ENCODE results near the gene LPCAT4.

LPCAT4 gene

GRCh38 chr15:34336991-34337556 is 29.9 kb downstream of the LPCAT4 start:
- DNase-seq: peak; percentile 38 to 65

GRCh38 chr15:34336231-34336990 is 30.6 kb downstream of the LPCAT4 start:
- peak; percentile 62 to 68 for DNase-seq

DNA sequence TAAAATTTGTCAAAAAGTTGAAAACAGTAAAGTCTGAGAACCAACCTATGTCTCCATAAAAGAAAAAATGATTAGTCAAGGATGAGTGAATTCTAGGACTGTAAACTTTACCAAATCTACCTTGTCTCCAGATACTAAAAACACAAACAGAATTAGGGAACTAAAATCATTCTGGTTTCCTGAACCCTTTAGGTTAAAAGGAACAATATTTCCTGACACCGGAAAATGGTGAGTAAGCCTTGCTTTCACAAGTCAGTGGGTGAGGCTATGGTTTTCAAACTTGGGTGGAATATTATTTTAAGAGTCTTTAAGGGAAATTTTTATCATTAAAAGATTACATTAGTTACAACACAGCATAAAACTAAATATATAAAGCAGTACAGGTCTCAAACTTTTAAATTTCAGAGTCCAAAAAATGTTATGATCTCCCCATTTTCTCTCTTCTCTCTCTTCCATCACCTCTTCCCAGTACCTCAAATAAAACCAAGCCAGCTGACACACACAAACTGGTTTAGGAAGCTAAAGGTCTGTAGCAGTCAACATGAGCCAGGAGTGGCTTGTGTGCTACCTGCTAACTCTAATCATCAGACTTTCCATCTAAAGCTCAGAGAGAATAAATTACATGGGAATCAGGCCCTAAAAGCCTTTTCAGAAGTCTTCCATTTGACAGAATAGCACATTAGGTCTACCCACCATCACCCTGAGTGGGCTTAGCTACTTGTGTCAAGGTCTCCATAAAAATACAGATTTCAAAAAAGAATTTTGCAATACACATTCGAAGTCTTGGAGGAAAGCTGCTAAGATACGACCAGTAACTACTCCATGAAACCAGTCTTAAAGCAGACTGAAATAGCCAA is 31.6 kb downstream of the LPCAT4 start:
- DNase-seq: peak; percentile 84 to 93

GRCh38 chr15:34334672-34335071 is 32.3 kb downstream of the LPCAT4 start:
- DNase-seq: peak; percentile 29 to 49

GRCh38 chr15:34332553-34333120 is 34.4 kb downstream of the LPCAT4 start:
- DNase-seq: peak; percentile 15 to 43

GRCh38 chr15:34331809-34332208 is 35.2 kb downstream of the LPCAT4 start:
- DNase-seq: no peak

DNA sequence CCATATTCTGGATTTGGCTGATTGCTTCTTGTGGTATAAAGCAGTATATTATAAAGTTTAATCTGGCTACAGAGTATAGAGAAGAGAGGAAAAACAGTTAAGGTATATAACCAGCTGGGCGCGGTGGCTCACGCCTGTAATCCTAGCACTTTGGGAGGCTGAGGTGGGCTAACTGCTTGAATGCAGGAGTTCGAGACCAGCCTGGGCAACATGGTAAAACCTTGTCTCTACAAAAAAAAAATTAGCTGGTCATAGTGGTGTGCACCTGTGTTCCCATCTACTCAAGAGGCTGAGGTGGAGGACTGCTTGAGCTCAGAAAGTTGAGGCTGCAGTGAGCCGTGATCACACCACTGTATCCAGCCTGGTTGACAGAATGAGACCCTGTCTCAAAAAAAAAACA is 36.7 kb downstream of the LPCAT4 start:
- no peak for DNase-seq

- peak in 1 of 2 donors; percentile 11 for DNase-seq
Measured at GRCh38 chr15:34329006-34329405, 38.0 kb downstream of the LPCAT4 start.

DNA sequence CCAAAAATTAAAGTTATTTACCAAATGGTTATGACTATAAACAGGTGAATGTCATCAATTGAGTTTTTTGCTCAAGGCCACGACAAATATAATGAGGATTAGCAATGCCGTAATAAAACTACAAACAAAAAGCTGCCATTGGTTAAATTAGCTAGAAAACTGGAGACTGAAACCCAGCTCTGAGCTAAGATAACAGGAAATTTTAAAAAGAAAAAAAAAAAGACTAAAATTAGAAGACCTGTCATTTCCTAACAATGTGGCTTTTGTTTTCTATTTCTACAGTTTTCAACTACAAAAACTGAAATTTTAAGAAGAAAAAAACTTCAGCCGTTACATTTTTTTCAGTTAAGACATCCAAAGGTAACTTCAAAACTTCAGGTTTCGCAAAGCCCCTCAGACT is 39.1 kb downstream of the LPCAT4 start:
- no peak for DNase-seq

GRCh38 chr15:34325368-34325767 is 41.6 kb downstream of the LPCAT4 start:
- DNase-seq: no peak

- DNase-seq: no peak
Measured at GRCh38 chr15:34324933-34325332, 42.1 kb downstream of the LPCAT4 start.

- no peak for DNase-seq
Measured at GRCh38 chr15:34323217-34323616, 43.8 kb downstream of the LPCAT4 start.

- DNase-seq: peak; percentile 60 to 79
Measured at GRCh38 chr15:34318277-34319079, 48.5 kb downstream of the LPCAT4 start.

GRCh38 chr15:34314491-34315490 is 52.2 kb downstream of the LPCAT4 start:
- DNase-seq: no peak

- DNase-seq: no peak
Measured at GRCh38 chr15:34311563-34311962, 55.4 kb downstream of the LPCAT4 start.

All from inflammatory macrophage (primary cell).